IMR-90 (cell line): ENCODE measurements around the gene CENPN. TPM values are rescaled to one million over a fixed set of nuclear protein-coding genes. Genes with fewer than 3 reads are reported as not detected.

ENCODE experiments used
- ATAC-seq: fragments of 200-7000 bp; cut with Tn5 transposase; 2 replicates; pipeline ENCODE4 v1.9.1; 2020; ENCODE audit warnings: low read depth, mild to moderate bottlenecking, moderate library complexity
- BruUV-seq: library from RNA; stranded (reverse); fragments of 400-500 nt; replicated peaks from 2 replicates; lab custom pipeline; 2021; lab: Mats Ljungman, UMichigan
- CTCF ChIA-PET: fragments of 300-600 bp; formaldehyde crosslinking; extraction: SDS; loops from one replicate; lab custom pipeline; 2021; ENCODE audit warnings: antibody characterized with exemption; lab: Yijun Ruan, JAX
- POLR2A ChIA-PET: fragments of 300-600 bp; sonication (Branson Sonifier 250); formaldehyde crosslinking; loops from one replicate; lab custom pipeline; 2022; ENCODE audit warnings: antibody characterized with exemption; ENCODE audit not compliant: unreplicated experiment; lab: Charles Lee
- DNase-seq: peaks from one replicate; pipeline ENCODE4 v3.0.0; 2013
- H2AFZ ChIP-seq: replicated peaks from 2 replicates; pipeline ENCODE3; 2013; ENCODE audit warnings: low read length, mild to moderate bottlenecking; ENCODE audit not compliant: poor library complexity
- H2AK5ac ChIP-seq: 2 replicates; pipeline ENCODE4 v1.6.1; 2013; ENCODE audit warnings: low read depth, low read length, inconsistent platforms
- H2AK9ac ChIP-seq: replicated peaks from 2 replicates; pipeline ENCODE3; 2013; ENCODE audit warnings: mild to moderate bottlenecking, low read depth, low read length, moderate library complexity; ENCODE audit not compliant: poor library complexity
- H2BK120ac ChIP-seq: 2 replicates; pipeline ENCODE4 v1.6.1; 2013; ENCODE audit warnings: low read depth, low read length, inconsistent platforms
- H2BK15ac ChIP-seq: 3 replicates; pipeline ENCODE4 v1.6.1; 2013; ENCODE audit warnings: low read depth, low read length, inconsistent platforms
- H2BK20ac ChIP-seq: 2 replicates; pipeline ENCODE4 v1.6.1; 2013; ENCODE audit warnings: low read depth, mild to moderate bottlenecking, inconsistent platforms, low read length, moderate library complexity
- H2BK5ac ChIP-seq: 2 replicates; pipeline ENCODE4 v1.6.1; 2013; ENCODE audit warnings: mild to moderate bottlenecking, low read depth, low read length, inconsistent platforms; ENCODE audit not compliant: poor library complexity, severe bottlenecking
- H3K14ac ChIP-seq: replicated peaks from 2 replicates; pipeline ENCODE4 v1.6.1; 2013; ENCODE audit warnings: low read depth, low read length, inconsistent platforms
- H3K18ac ChIP-seq: 2 replicates; pipeline ENCODE4 v1.6.1; 2013; ENCODE audit warnings: low read depth, low read length, control low read depth
- H3K23ac ChIP-seq: 2 replicates; pipeline ENCODE4 v1.6.1; 2013; ENCODE audit warnings: low read depth, low read length, inconsistent platforms
- H3K27ac ChIP-seq: 2 replicates; pipeline ENCODE4 v1.5.1; 2013; ENCODE audit warnings: mild to moderate bottlenecking, control low read depth, low read length; ENCODE audit not compliant: insufficient read depth
- H3K27me3 ChIP-seq: 2 replicates; pipeline ENCODE4 v1.6.1; 2013; ENCODE audit warnings: low read length; ENCODE audit not compliant: control insufficient read depth, insufficient read depth
- H3K36me3 ChIP-seq: 2 replicates; pipeline ENCODE4 v1.6.1; 2013; ENCODE audit warnings: low read length, mixed read lengths; ENCODE audit not compliant: control insufficient read depth, insufficient read depth
- H3K4ac ChIP-seq: 2 replicates; pipeline ENCODE4 v1.6.1; 2013; ENCODE audit warnings: low read depth, low read length, inconsistent platforms
- H3K4me1 ChIP-seq: 2 replicates; pipeline ENCODE4 v1.6.1; 2013; ENCODE audit warnings: low read length, mixed read lengths; ENCODE audit not compliant: control insufficient read depth, insufficient read depth
- H3K4me2 ChIP-seq: 2 replicates; pipeline ENCODE4 v1.6.1; 2013; ENCODE audit warnings: low read depth, mild to moderate bottlenecking, control low read depth, low read length, moderate library complexity
- H3K4me3 ChIP-seq: 2 replicates; pipeline ENCODE4 v1.5.1; 2013; ENCODE audit warnings: low read depth, mild to moderate bottlenecking, control low read depth, low read length, moderate library complexity; ENCODE audit not compliant: insufficient read depth
- H3K56ac ChIP-seq: 2 replicates; pipeline ENCODE4 v1.6.1; 2013; ENCODE audit warnings: low read length, inconsistent platforms; ENCODE audit not compliant: insufficient read depth; ENCODE audit errors: extremely low read depth
- H3K79me1 ChIP-seq, 2 experiments: 2 replicates each; pipeline ENCODE4 v1.6.1; 2013; ENCODE audit warnings: low read length in 2 of 2, inconsistent platforms in 1 of 2, low read depth in 1 of 2
- H3K9ac ChIP-seq: 2 replicates; pipeline ENCODE4 v1.6.1; 2013; ENCODE audit warnings: low read depth, low read length, control low read depth
- H3K9me1 ChIP-seq: 2 replicates; pipeline ENCODE4 v1.6.1; 2013; ENCODE audit warnings: low read length, inconsistent platforms; ENCODE audit not compliant: insufficient read depth
- H3K9me3 ChIP-seq: 2 replicates; pipeline ENCODE4 v1.6.1; 2013; ENCODE audit warnings: low read length; ENCODE audit not compliant: control insufficient read depth, insufficient read depth
- H4K20me1 ChIP-seq: 2 replicates; pipeline ENCODE4 v1.6.1; 2013; ENCODE audit warnings: low read length, inconsistent platforms; ENCODE audit not compliant: insufficient read depth
- H4K5ac ChIP-seq: 2 replicates; pipeline ENCODE4 v1.6.1; 2013; ENCODE audit warnings: mild to moderate bottlenecking, low read depth, low read length, control low read depth
- H4K8ac ChIP-seq, 2 experiments: 2 replicates each; pipeline ENCODE4 v1.6.1; 2013; ENCODE audit warnings: low read depth in 2 of 2, low read length in 2 of 2, control low read depth in 1 of 2, inconsistent platforms in 1 of 2
- H4K91ac ChIP-seq: 2 replicates; pipeline ENCODE4 v1.6.1; 2013; ENCODE audit warnings: low read depth, low read length, inconsistent platforms; ENCODE audit not compliant: insufficient read depth
- BHLHE40 ChIP-seq: fragments of 150-350 bp; IDR thresholded peaks from 2 replicates; pipeline ENCODE4 v1.6.1; 2016; ENCODE audit warnings: mild to moderate bottlenecking, low read depth, low read length
- CEBPB ChIP-seq: IDR thresholded peaks from 2 replicates; pipeline ENCODE4 v1.6.1; 2012; ENCODE audit warnings: low read depth, low read length, improper control_type of control experiment
- CHD1 ChIP-seq: IDR thresholded peaks from 2 replicates; pipeline ENCODE4 v1.6.1; 2012; ENCODE audit warnings: low read depth, low read length, improper control_type of control experiment
- FOS ChIP-seq: fragments of 150-350 bp; IDR thresholded peaks from 2 replicates; pipeline ENCODE4 v1.6.1; 2016; ENCODE audit warnings: low read depth, low read length
- MAFK ChIP-seq: IDR thresholded peaks from 2 replicates; pipeline ENCODE4 v1.6.1; 2012; ENCODE audit warnings: low read depth, low read length, improper control_type of control experiment
- MAZ ChIP-seq: IDR thresholded peaks from 2 replicates; pipeline ENCODE4 v1.6.1; 2012; ENCODE audit warnings: low read depth, mild to moderate bottlenecking, low read length, improper control_type of control experiment, moderate library complexity, borderline replicate concordance
- MXI1 ChIP-seq: IDR thresholded peaks from 2 replicates; pipeline ENCODE4 v1.6.1; 2012; ENCODE audit warnings: low read depth, mild to moderate bottlenecking, low read length, moderate library complexity, borderline replicate concordance
- NFE2L2 ChIP-seq: fragments of 150-350 bp; IDR thresholded peaks from 2 replicates; pipeline ENCODE4 v1.6.1; 2016; ENCODE audit warnings: low read depth, mild to moderate bottlenecking, low read length
- POLR2A ChIP-seq: IDR thresholded peaks from 2 replicates; pipeline ENCODE4 v1.6.1; 2012; ENCODE audit warnings: mild to moderate bottlenecking, low read depth, low read length
- RAD21 ChIP-seq: IDR thresholded peaks from 2 replicates; pipeline ENCODE4 v1.6.1; 2012; ENCODE audit warnings: low read length, improper control_type of control experiment
- RCOR1 ChIP-seq: IDR thresholded peaks from 2 replicates; pipeline ENCODE4 v1.6.1; 2012; ENCODE audit warnings: mild to moderate bottlenecking, low read length, improper control_type of control experiment; ENCODE audit not compliant: insufficient replicate concordance
- RFX5 ChIP-seq: IDR thresholded peaks from 2 replicates; pipeline ENCODE4 v1.8.0; 2012; ENCODE audit warnings: low read depth, mild to moderate bottlenecking, low read length, moderate library complexity
- SMC3 ChIP-seq: fragments of 150-350 bp; IDR thresholded peaks from 2 replicates; pipeline ENCODE4 v1.6.1; 2016; ENCODE audit warnings: low read depth, mild to moderate bottlenecking, antibody characterized with exemption, low read length, moderate library complexity
- WGBS, 2 experiments: methylation state at CpG; one replicate each; pipeline versions ENCODE4 v1.1.5 to v1.1.7; 2013; ENCODE audit warnings: missing lambda C conversion rate in 2 of 2; ENCODE audit not compliant: insufficient read length in 1 of 2; ENCODE audit errors: extremely low coverage in 2 of 2; 5-methylcytosine and 5-hydroxymethylcytosine counted together
- dilution Hi-C: fragments of 300-500 bp; cut with HindIII; formaldehyde crosslinking; loops from one replicate; pipeline ENCODE4 v1.14.3; 2018; ENCODE audit warnings: low sequenced_read_pairs; ENCODE audit not compliant: unreplicated experiment
- in situ Hi-C: fragments of 300-500 bp; cut with MboI; formaldehyde crosslinking; loops from 3 replicates; pipeline ENCODE4 v1.14.3; 2019; ENCODE audit warnings: low sequenced_read_pairs, inconsistent platforms, mixed read lengths
- intact Hi-C: fragments of 100-400 bp; cut with micrococcal nuclease; formaldehyde crosslinking; loops from 2 replicates; pipeline ENCODE4 v1.10.0; 2022
- polyA plus RNA-seq, 3 experiments: library from polyadenylated mRNA; depleted of rRNA; stranded (reverse); fragments of >200 nt; gene quantifications; 2 replicates each; pipeline ENCODE4 v1.2.3, GENCODE V29; 2012; ENCODE audit warnings: low replicate concordance in 1 of 3
- total RNA-seq: library from RNA; depleted of rRNA; stranded (reverse); fragments of >200 nt; gene quantifications from 2 replicates; pipeline ENCODE4 v1.2.3, GENCODE V29; 2012
- TF ChIP-seq, protein P1 (sequence below): fragments of 150-350 bp; IDR thresholded peaks from 2 replicates; pipeline ENCODE4 v1.6.1; 2017; ENCODE audit warnings: mild to moderate bottlenecking, antibody characterized with exemption, low read length, low read depth
- TF ChIP-seq, protein P2 (sequence below): conservative IDR thresholded peaks from 2 replicates; pipeline ENCODE4 v1.5.1; 2012; ENCODE audit warnings: mild to moderate bottlenecking, low read depth, low read length, improper control_type of control experiment
- TF ChIP-seq, protein P3 (sequence below): fragments of 150-350 bp; IDR thresholded peaks from 2 replicates; pipeline ENCODE4 v1.6.1; 2016; ENCODE audit warnings: low read depth, mild to moderate bottlenecking, low read length, moderate library complexity, borderline replicate concordance

The CENPN gene
- total and polyA plus RNA-seq, 2 of the 4 experiments (the other 2 are of a cell fraction) = 20.5 to 22.8 TPM

DNA sequence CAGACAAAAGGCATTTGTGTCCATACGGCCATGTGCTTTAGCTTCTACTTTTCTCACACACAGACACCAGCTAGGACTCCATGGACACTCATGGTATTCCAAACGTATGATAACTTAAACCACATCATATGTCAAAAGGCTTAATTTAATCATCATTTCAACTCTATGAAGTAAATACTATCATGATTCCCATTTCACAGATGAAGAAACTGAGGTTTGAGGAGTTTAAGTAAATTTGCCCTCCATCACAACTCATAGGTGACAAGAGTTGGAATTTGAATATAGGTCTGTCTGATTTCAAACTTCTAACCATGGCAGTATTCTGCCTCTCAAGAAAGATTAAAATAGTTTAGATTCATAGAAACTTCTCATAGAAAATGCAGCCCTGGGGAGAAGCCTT lies 44.1 kb upstream of the CENPN start:
- H3K4me1 ChIP-seq = no peaks in the 10 kb centered on the region
- no peak overlapping the region for H2AFZ ChIP-seq
- no peak overlapping the region for H3K23ac ChIP-seq
- DNase-seq (no peak), ATAC-seq (no peak)
- in situ Hi-C loops = no loop called here
- H4K8ac ChIP-seq = no peak overlapping the region
- TF ChIP-seq RAD21 (no peak), POLR2A (no peak), CHD1 (no peak), RFX5 (no peak), CEBPB (no peak), MAFK (no peak), FOS (no peak), SMC3 (no peak), RCOR1 (no peak), MXI1 (no peak), NFE2L2 (no peak), BHLHE40 (no peak), MAZ (no peak)
- TF ChIP-seq, protein P1, sequence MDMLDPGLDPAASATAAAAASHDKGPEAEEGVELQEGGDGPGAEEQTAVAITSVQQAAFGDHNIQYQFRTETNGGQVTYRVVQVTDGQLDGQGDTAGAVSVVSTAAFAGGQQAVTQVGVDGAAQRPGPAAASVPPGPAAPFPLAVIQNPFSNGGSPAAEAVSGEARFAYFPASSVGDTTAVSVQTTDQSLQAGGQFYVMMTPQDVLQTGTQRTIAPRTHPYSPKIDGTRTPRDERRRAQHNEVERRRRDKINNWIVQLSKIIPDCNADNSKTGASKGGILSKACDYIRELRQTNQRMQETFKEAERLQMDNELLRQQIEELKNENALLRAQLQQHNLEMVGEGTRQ = no peak
- TF ChIP-seq, protein P2, sequence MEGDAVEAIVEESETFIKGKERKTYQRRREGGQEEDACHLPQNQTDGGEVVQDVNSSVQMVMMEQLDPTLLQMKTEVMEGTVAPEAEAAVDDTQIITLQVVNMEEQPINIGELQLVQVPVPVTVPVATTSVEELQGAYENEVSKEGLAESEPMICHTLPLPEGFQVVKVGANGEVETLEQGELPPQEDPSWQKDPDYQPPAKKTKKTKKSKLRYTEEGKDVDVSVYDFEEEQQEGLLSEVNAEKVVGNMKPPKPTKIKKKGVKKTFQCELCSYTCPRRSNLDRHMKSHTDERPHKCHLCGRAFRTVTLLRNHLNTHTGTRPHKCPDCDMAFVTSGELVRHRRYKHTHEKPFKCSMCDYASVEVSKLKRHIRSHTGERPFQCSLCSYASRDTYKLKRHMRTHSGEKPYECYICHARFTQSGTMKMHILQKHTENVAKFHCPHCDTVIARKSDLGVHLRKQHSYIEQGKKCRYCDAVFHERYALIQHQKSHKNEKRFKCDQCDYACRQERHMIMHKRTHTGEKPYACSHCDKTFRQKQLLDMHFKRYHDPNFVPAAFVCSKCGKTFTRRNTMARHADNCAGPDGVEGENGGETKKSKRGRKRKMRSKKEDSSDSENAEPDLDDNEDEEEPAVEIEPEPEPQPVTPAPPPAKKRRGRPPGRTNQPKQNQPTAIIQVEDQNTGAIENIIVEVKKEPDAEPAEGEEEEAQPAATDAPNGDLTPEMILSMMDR = no peak
- TF ChIP-seq, protein P3, sequence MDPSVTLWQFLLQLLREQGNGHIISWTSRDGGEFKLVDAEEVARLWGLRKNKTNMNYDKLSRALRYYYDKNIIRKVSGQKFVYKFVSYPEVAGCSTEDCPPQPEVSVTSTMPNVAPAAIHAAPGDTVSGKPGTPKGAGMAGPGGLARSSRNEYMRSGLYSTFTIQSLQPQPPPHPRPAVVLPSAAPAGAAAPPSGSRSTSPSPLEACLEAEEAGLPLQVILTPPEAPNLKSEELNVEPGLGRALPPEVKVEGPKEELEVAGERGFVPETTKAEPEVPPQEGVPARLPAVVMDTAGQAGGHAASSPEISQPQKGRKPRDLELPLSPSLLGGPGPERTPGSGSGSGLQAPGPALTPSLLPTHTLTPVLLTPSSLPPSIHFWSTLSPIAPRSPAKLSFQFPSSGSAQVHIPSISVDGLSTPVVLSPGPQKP = no peak
- H2BK5ac ChIP-seq = no peak overlapping the region
- H2AK5ac ChIP-seq = no peak overlapping the region
- no peak overlapping the region for H3K56ac ChIP-seq
- H4K91ac ChIP-seq = no peak overlapping the region
- dilution Hi-C loops = no loop called here
- POLR2A ChIA-PET = no interaction called here
- WGBS, 2 experiments = 100% methylated on average over 1 of the region's 2 CpGs; no CpG with 5 or more reads in 1 of the 2 experiments
- no peaks in the 10 kb centered on the region for H4K20me1 ChIP-seq
- H2BK20ac ChIP-seq = no peak overlapping the region
- H2BK15ac ChIP-seq = no peak overlapping the region
- H3K4me2 ChIP-seq = no peak overlapping the region
- H4K5ac ChIP-seq = no peak overlapping the region
- H3K9me1 ChIP-seq = no peaks in the 10 kb centered on the region
- no peak overlapping the region for H2AK9ac ChIP-seq
- H3K9me3 ChIP-seq = no peaks in the 10 kb centered on the region
- no TSS peak for BruUV-seq
- no peak overlapping the region for H3K4ac ChIP-seq
- no peaks in the 10 kb centered on the region for H3K36me3 ChIP-seq
- CTCF ChIA-PET = no interaction called here
- no peak overlapping the region for H3K9ac ChIP-seq
- intact Hi-C loops = no loop called here
- H2BK120ac ChIP-seq = no peak overlapping the region
- H3K4me3 ChIP-seq = no peak overlapping the region
- H3K27ac ChIP-seq = no peak overlapping the region
- H3K14ac ChIP-seq = no peak overlapping the region
- no peak overlapping the region for H3K18ac ChIP-seq
- H3K27me3 ChIP-seq = no peaks in the 10 kb centered on the region
- H3K79me1 ChIP-seq = no peaks in the 10 kb centered on the region
